Type B pancreatic cell (in vitro differentiated cells): Measurements from ENCODE around the gene SPNS1. TPM values are rescaled to one million over a fixed set of nuclear protein-coding genes. Genes with fewer than 3 reads are reported as not detected.
"Not testable (repeated sequence)": the region's sequence is repeated elsewhere in the genome, so short reads cannot be mapped to it uniquely, and the experiment has no call there.

Experiments
- DNase-seq: peaks from one replicate; pipeline ENCODE4 v3.0.0; 2021; ENCODE audit warnings: mixed read lengths; ENCODE audit not compliant: unreplicated experiment; ENCODE audit errors: extremely low spot score
- H3K27ac Mint-ChIP-seq: 2 replicates; pipeline ENCODE4 v1.8.0; 2021; ENCODE audit warnings: mild to moderate bottlenecking, mixed read lengths
- H3K27me3 Mint-ChIP-seq: 2 replicates; pipeline ENCODE4 v1.8.0; 2021; ENCODE audit warnings: mixed read lengths
- H3K36me3 Mint-ChIP-seq: 2 replicates; pipeline ENCODE4 v1.8.0; 2021; ENCODE audit warnings: mixed read lengths
- H3K4me1 Mint-ChIP-seq: one replicate; pipeline ENCODE4 v1.8.0; 2021; ENCODE audit warnings: mixed read lengths; ENCODE audit not compliant: unreplicated experiment
- H3K4me3 Mint-ChIP-seq: 2 replicates; pipeline ENCODE4 v1.8.0; 2021; ENCODE audit warnings: mild to moderate bottlenecking, mixed read lengths
- H3K9me3 Mint-ChIP-seq: 2 replicates; pipeline ENCODE4 v1.8.0; 2021; ENCODE audit warnings: mixed read lengths
- total RNA-seq: library from RNA; stranded (reverse); gene quantifications from 2 replicates; pipeline ENCODE4 v1.2.1, GENCODE V29; 2021; ENCODE audit warnings: low replicate concordance
- TF ChIP-seq, protein P1 (sequence below): fragments of 200-600 bp; sonication (generic); conservative IDR thresholded peaks from 2 replicates; pipeline ENCODE4 v1.5.0; 2021; ENCODE audit warnings: antibody characterized with exemption, mild to moderate bottlenecking

The SPNS1 gene
- total RNA-seq, 1 donor from 2014 or later, result 54.5 TPM

GRCh38 chr16:28980330-28980729 lies 5.8 kb downstream of the SPNS1 start:
- H3K4me3 Mint-ChIP-seq, H3K4me1 Mint-ChIP-seq, H3K27me3 Mint-ChIP-seq, H3K36me3 Mint-ChIP-seq, H3K27ac Mint-ChIP-seq, DNase-seq, H3K9me3 Mint-ChIP-seq: not testable (repeated sequence)
- TF ChIP-seq, protein P1, sequence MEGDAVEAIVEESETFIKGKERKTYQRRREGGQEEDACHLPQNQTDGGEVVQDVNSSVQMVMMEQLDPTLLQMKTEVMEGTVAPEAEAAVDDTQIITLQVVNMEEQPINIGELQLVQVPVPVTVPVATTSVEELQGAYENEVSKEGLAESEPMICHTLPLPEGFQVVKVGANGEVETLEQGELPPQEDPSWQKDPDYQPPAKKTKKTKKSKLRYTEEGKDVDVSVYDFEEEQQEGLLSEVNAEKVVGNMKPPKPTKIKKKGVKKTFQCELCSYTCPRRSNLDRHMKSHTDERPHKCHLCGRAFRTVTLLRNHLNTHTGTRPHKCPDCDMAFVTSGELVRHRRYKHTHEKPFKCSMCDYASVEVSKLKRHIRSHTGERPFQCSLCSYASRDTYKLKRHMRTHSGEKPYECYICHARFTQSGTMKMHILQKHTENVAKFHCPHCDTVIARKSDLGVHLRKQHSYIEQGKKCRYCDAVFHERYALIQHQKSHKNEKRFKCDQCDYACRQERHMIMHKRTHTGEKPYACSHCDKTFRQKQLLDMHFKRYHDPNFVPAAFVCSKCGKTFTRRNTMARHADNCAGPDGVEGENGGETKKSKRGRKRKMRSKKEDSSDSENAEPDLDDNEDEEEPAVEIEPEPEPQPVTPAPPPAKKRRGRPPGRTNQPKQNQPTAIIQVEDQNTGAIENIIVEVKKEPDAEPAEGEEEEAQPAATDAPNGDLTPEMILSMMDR, result peak; percentile 35

GRCh38 chr16:28980929-28981328 lies 6.4 kb downstream of the SPNS1 start:
- DNase-seq, result no peak
- TF ChIP-seq, protein P1, result no peak
- H3K27ac Mint-ChIP-seq, result no peak overlapping the region
- no peak overlapping the region for H3K4me3 Mint-ChIP-seq
- no peaks in the 10 kb centered on the region for H3K27me3 Mint-ChIP-seq
- no peaks in the 10 kb centered on the region for H3K9me3 Mint-ChIP-seq
- no peaks in the 10 kb centered on the region for H3K4me1 Mint-ChIP-seq
- H3K36me3 Mint-ChIP-seq, result peaks cover 10% of the 10 kb centered on the region

GRCh38 chr16:28981517-28981916 lies 6.9 kb downstream of the SPNS1 start:
- H3K9me3 Mint-ChIP-seq, result no peaks in the 10 kb centered on the region
- TF ChIP-seq, protein P1, result peak; percentile 74

DNA sequence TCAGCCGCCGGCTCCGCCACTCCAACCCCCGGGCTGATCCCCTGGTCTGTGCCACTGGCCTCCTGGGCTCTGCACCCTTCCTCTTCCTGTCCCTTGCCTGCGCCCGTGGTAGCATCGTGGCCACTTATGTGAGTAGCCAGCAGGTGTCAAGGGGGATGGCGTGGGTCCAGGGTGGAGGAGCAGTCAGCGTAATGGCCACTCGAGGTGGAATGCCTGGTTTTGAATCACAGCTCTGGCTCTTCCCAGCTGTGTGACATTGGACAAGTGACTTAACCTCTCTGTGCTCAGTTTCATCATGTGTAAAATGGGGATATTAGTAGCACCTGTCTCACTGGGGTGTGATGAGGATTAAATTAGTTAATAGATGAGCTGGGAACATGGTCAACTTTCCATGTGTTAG lies 7.8 kb downstream of the SPNS1 start:
- H3K4me1 Mint-ChIP-seq, result no peaks in the 10 kb centered on the region
- H3K36me3 Mint-ChIP-seq, result peaks cover 15% of the 10 kb centered on the region
- H3K27me3 Mint-ChIP-seq, result no peaks in the 10 kb centered on the region
- DNase-seq, result no peak
- H3K4me3 Mint-ChIP-seq, result no peak overlapping the region
- H3K27ac Mint-ChIP-seq, result no peak overlapping the region
- TF ChIP-seq, protein P1, result no peak
- peaks cover 4% of the 10 kb centered on the region for H3K9me3 Mint-ChIP-seq

More at GRCh38 chr16:28981517-28981916, 6.9 kb downstream of the SPNS1 start:
- H3K27ac Mint-ChIP-seq, result no peak overlapping the region
- H3K4me3 Mint-ChIP-seq, result no peak overlapping the region
- peaks cover 10% of the 10 kb centered on the region for H3K36me3 Mint-ChIP-seq
- no peaks in the 10 kb centered on the region for H3K27me3 Mint-ChIP-seq
- no peaks in the 10 kb centered on the region for H3K4me1 Mint-ChIP-seq
- DNase-seq, result no peak

DNA sequence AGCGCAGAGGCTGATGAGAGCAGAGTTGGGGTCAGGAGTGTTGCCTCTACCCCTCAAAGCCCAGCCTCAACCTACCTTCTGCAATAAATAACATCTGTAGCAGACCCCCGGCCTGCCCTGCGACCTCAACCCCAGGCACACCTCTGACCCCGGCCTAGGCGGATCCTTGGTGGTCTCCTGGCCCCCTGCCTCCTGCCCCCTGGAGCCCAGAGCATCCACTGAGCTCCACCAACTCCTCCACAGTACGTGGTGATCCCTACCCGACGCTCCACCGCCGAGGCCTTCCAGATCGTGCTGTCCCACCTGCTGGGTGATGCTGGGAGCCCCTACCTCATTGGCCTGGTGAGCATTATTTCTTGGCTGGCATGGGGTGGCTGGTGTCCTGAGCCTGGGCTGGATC lies 8.4 kb downstream of the SPNS1 start:
- no peak for DNase-seq
- H3K4me1 Mint-ChIP-seq, result no peaks in the 10 kb centered on the region
- no peak overlapping the region for H3K4me3 Mint-ChIP-seq
- H3K27ac Mint-ChIP-seq, result no peak overlapping the region
- TF ChIP-seq, protein P1, result no peak
- no peaks in the 10 kb centered on the region for H3K27me3 Mint-ChIP-seq
- peaks cover 18% of the 10 kb centered on the region for H3K36me3 Mint-ChIP-seq
- peaks cover 4% of the 10 kb centered on the region for H3K9me3 Mint-ChIP-seq

DNA sequence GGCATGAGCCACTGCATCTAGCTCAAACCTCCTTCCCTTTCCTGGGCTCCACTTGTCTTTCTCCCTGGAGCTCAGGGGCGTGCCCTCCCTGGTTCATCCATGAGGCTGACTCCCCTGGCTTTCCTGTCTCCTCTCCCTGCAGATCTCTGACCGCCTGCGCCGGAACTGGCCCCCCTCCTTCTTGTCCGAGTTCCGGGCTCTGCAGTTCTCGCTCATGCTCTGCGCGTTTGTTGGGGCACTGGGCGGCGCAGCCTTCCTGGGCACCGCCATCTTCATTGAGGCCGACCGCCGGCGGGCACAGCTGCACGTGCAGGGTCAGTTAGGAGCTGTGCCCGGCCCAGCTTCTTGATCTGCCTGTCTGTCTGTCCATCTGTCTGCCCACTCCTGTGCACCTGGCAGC lies 9.1 kb downstream of the SPNS1 start:
- H3K4me3 Mint-ChIP-seq, result no peak overlapping the region
- no peak for DNase-seq
- H3K27me3 Mint-ChIP-seq, result no peaks in the 10 kb centered on the region
- H3K36me3 Mint-ChIP-seq, result peaks cover 18% of the 10 kb centered on the region
- peaks cover 4% of the 10 kb centered on the region for H3K9me3 Mint-ChIP-seq
- H3K4me1 Mint-ChIP-seq, result no peaks in the 10 kb centered on the region
- TF ChIP-seq, protein P1, result no peak
- no peak overlapping the region for H3K27ac Mint-ChIP-seq
